WERI-Rb-1 (cell line): ENCODE results near the gene QKI.

Source experiments
- DNase-seq: peaks from one replicate; pipeline ENCODE4 v3.0.0-alpha.2; 2020
- H3K27ac ChIP-seq: fragments of 250-450 bp; sonication (Bioruptor Pico); 2 replicates; pipeline ENCODE4 v1.5.1; 2020; ENCODE audit warnings: mild to moderate bottlenecking, moderate library complexity
- H3K27me3 ChIP-seq: fragments of 250-450 bp; sonication (Bioruptor Pico); 2 replicates; pipeline ENCODE4 v1.5.1; 2021; ENCODE audit warnings: mild to moderate bottlenecking, low read depth, moderate library complexity; ENCODE audit not compliant: insufficient read depth, severe bottlenecking
- H3K36me3 ChIP-seq: fragments of 250-450 bp; sonication (Bioruptor Pico); 2 replicates; pipeline ENCODE4 v1.5.1; 2020; ENCODE audit warnings: mild to moderate bottlenecking, moderate library complexity
- H3K4me3 ChIP-seq: 2 replicates; pipeline ENCODE4 v1.5.1; 2011; ENCODE audit warnings: low read depth, mild to moderate bottlenecking, control low read depth, low read length
- H3K9me3 ChIP-seq: fragments of 250-450 bp; sonication (Bioruptor Pico); 2 replicates; pipeline ENCODE4 v1.5.1; 2021; ENCODE audit warnings: mild to moderate bottlenecking, moderate library complexity; ENCODE audit not compliant: severe bottlenecking
- CTCF ChIP-seq: IDR thresholded peaks from 2 replicates; pipeline ENCODE4 v1.5.1; 2011; ENCODE audit warnings: low read depth, mild to moderate bottlenecking, control low read depth, inconsistent platforms, low read length

Gene QKI

GRCh38 chr6:163442336-163442735, 27.8 kb downstream of the QKI start:
- no peak overlapping the region for H3K4me3 ChIP-seq
- H3K36me3 ChIP-seq: no peaks in the 10 kb centered on the region
- H3K9me3 ChIP-seq: no peaks in the 10 kb centered on the region
- no peaks in the 10 kb centered on the region for H3K27me3 ChIP-seq
- TF ChIP-seq CTCF: no peak
- no peak overlapping the region for H3K27ac ChIP-seq
- no peak for DNase-seq

- H3K27ac ChIP-seq: no peak overlapping the region
- DNase-seq: no peak
- no peaks in the 10 kb centered on the region for H3K36me3 ChIP-seq
- no peaks in the 10 kb centered on the region for H3K9me3 ChIP-seq
- TF ChIP-seq CTCF: no peak
- no peaks in the 10 kb centered on the region for H3K27me3 ChIP-seq
- no peak overlapping the region for H3K4me3 ChIP-seq
These were observed 29.6 kb downstream of the QKI start for GRCh38 chr6:163444077-163444476.

- no peak for DNase-seq
- Histone ChIP-seq H3K27me3 (no peaks in the 10 kb centered on the region), H3K4me3 (no peak overlapping the region), H3K27ac (no peak overlapping the region), H3K36me3 (no peaks in the 10 kb centered on the region), H3K9me3 (no peaks in the 10 kb centered on the region)
- no peak for TF ChIP-seq CTCF
These were observed 32.0 kb downstream of the QKI start for GRCh38 chr6:163446549-163446948.

GRCh38 chr6:163449076-163449475, 34.6 kb downstream of the QKI start:
- DNase-seq: no peak
- H3K36me3 ChIP-seq: no peaks in the 10 kb centered on the region
- no peak overlapping the region for H3K27ac ChIP-seq
- no peaks in the 10 kb centered on the region for H3K27me3 ChIP-seq
- H3K4me3 ChIP-seq: no peak overlapping the region
- no peaks in the 10 kb centered on the region for H3K9me3 ChIP-seq
- no peak for TF ChIP-seq CTCF

GRCh38 chr6:163454425-163454824, 39.9 kb downstream of the QKI start:
- no peak for TF ChIP-seq CTCF
- Histone ChIP-seq H3K36me3 (no peaks in the 10 kb centered on the region; the same call in 1 of the 2 replicates), H3K27me3 (no peaks in the 10 kb centered on the region), H3K4me3 (no peak overlapping the region), H3K27ac (no peak overlapping the region), H3K9me3 (no peaks in the 10 kb centered on the region)
- no peak for DNase-seq

GRCh38 chr6:163455552-163455951, 41.0 kb downstream of the QKI start:
- Histone ChIP-seq H3K27ac (no peak overlapping the region), H3K36me3 (no peaks in the 10 kb centered on the region; the same call in 1 of the 2 replicates), H3K4me3 (no peak overlapping the region), H3K27me3 (no peaks in the 10 kb centered on the region), H3K9me3 (no peaks in the 10 kb centered on the region)
- no peak for DNase-seq
- TF ChIP-seq CTCF: no peak
